ENCODE data around the gene CEP95.
A peak's percentile ranks its signal among the peaks of the same experiment; 100 is the strongest.

CEP95 gene

GRCh38 chr17:64496786-64497564 is 9.8 kb upstream of the CEP95 start, which contains the start of gene POLG2:
POLG2 (minus strand) TSS chr17:64497054; CDS start chr17:64496968, 86 bp downstream.
- H3K9ac ChIP-seq (ENCODE audit: low read length), result peak within 1 kb of the TSS; percentile 63
- H3K4me3 ChIP-seq (ENCODE audit: low read length), result peak within 1 kb of the TSS; percentile 83
- H3K9me3 ChIP-seq (ENCODE audit: control insufficient read depth, low read depth, low read length), result no peaks in the 10 kb centered on the region
- no peaks in the 10 kb centered on the region for H3K27me3 ChIP-seq (ENCODE audit: control insufficient read depth, insufficient read depth, low read length)
- H3K27ac ChIP-seq (ENCODE audit: low read length), result peak within 1 kb of the TSS; percentile 77
- H3K4me1 ChIP-seq (ENCODE audit: control insufficient read depth, low read depth, low read length), result peaks cover 8% of the 10 kb centered on the region
- H3K36me3 ChIP-seq (ENCODE audit: control insufficient read depth, low read depth, low read length), result peaks cover 52% of the 10 kb centered on the region

- Histone ChIP-seq H3K36me3 (ENCODE audit: control insufficient read depth, low read depth, low read length) (peaks cover 54% of the 10 kb centered on the region), H3K4me3 (ENCODE audit: low read length) (peak overlapping the region; percentile 83), H3K27me3 (ENCODE audit: control insufficient read depth, insufficient read depth, low read length) (no peaks in the 10 kb centered on the region), H3K9me3 (ENCODE audit: control insufficient read depth, low read depth, low read length) (no peaks in the 10 kb centered on the region), H3K9ac (ENCODE audit: low read length) (peak overlapping the region; percentile 63), H3K27ac (ENCODE audit: low read length) (no peak overlapping the region), H3K4me1 (ENCODE audit: control insufficient read depth, low read depth, low read length) (peaks cover 8% of the 10 kb centered on the region)
Observed at GRCh38 chr17:64497565-64498035, 9.2 kb upstream of the CEP95 start.

GRCh38 chr17:64498308-64499203 is 8.2 kb upstream of the CEP95 start:
- peak overlapping the region; percentile 63 for H3K9ac ChIP-seq (ENCODE audit: low read length)
- peaks cover 8% of the 10 kb centered on the region for H3K4me1 ChIP-seq (ENCODE audit: control insufficient read depth, low read depth, low read length)
- H3K4me3 ChIP-seq (ENCODE audit: low read length), result peak overlapping the region; percentile 83
- peaks cover 58% of the 10 kb centered on the region for H3K36me3 ChIP-seq (ENCODE audit: control insufficient read depth, low read depth, low read length)
- no peaks in the 10 kb centered on the region for H3K27me3 ChIP-seq (ENCODE audit: control insufficient read depth, insufficient read depth, low read length)
- no peak overlapping the region for H3K27ac ChIP-seq (ENCODE audit: low read length)
- no peaks in the 10 kb centered on the region for H3K9me3 ChIP-seq (ENCODE audit: control insufficient read depth, low read depth, low read length)

- H3K4me3 ChIP-seq (ENCODE audit: low read length), result no peak overlapping the region
- H3K4me1 ChIP-seq (ENCODE audit: control insufficient read depth, low read depth, low read length), result peaks cover 8% of the 10 kb centered on the region
- no peaks in the 10 kb centered on the region for H3K9me3 ChIP-seq (ENCODE audit: control insufficient read depth, low read depth, low read length)
- H3K27ac ChIP-seq (ENCODE audit: low read length), result no peak overlapping the region
- H3K27me3 ChIP-seq (ENCODE audit: control insufficient read depth, insufficient read depth, low read length), result no peaks in the 10 kb centered on the region
- H3K36me3 ChIP-seq (ENCODE audit: control insufficient read depth, low read depth, low read length), result peaks cover 72% of the 10 kb centered on the region
- no peak overlapping the region for H3K9ac ChIP-seq (ENCODE audit: low read length)
Observed at GRCh38 chr17:64499805-64500486, 6.8 kb upstream of the CEP95 start.

- Histone ChIP-seq H3K27ac (ENCODE audit: low read length) (no peak overlapping the region), H3K27me3 (ENCODE audit: control insufficient read depth, insufficient read depth, low read length) (no peaks in the 10 kb centered on the region), H3K36me3 (ENCODE audit: control insufficient read depth, low read depth, low read length) (peaks cover 73% of the 10 kb centered on the region), H3K4me3 (ENCODE audit: low read length) (no peak overlapping the region), H3K4me1 (ENCODE audit: control insufficient read depth, low read depth, low read length) (peaks cover 8% of the 10 kb centered on the region), H3K9ac (ENCODE audit: low read length) (no peak overlapping the region), H3K9me3 (ENCODE audit: control insufficient read depth, low read depth, low read length) (no peaks in the 10 kb centered on the region)
Observed at GRCh38 chr17:64500487-64500859, 6.3 kb upstream of the CEP95 start.

GRCh38 chr17:64500862-64501765 is 5.7 kb upstream of the CEP95 start:
- H3K9me3 ChIP-seq (ENCODE audit: control insufficient read depth, low read depth, low read length), result no peaks in the 10 kb centered on the region
- no peak overlapping the region for H3K27ac ChIP-seq (ENCODE audit: low read length)
- H3K36me3 ChIP-seq (ENCODE audit: control insufficient read depth, low read depth, low read length), result peaks cover 73% of the 10 kb centered on the region
- H3K4me1 ChIP-seq (ENCODE audit: control insufficient read depth, low read depth, low read length), result peaks cover 8% of the 10 kb centered on the region
- H3K4me3 ChIP-seq (ENCODE audit: low read length), result no peak overlapping the region
- H3K27me3 ChIP-seq (ENCODE audit: control insufficient read depth, insufficient read depth, low read length), result no peaks in the 10 kb centered on the region
- no peak overlapping the region for H3K9ac ChIP-seq (ENCODE audit: low read length)

- no peaks in the 10 kb centered on the region for H3K27me3 ChIP-seq (ENCODE audit: control insufficient read depth, insufficient read depth, low read length)
- no peak overlapping the region for H3K27ac ChIP-seq (ENCODE audit: low read length)
- peaks cover 73% of the 10 kb centered on the region for H3K36me3 ChIP-seq (ENCODE audit: control insufficient read depth, low read depth, low read length)
- no peak overlapping the region for H3K9ac ChIP-seq (ENCODE audit: low read length)
- peaks cover 8% of the 10 kb centered on the region for H3K4me1 ChIP-seq (ENCODE audit: control insufficient read depth, low read depth, low read length)
- H3K9me3 ChIP-seq (ENCODE audit: control insufficient read depth, low read depth, low read length), result no peaks in the 10 kb centered on the region
- H3K4me3 ChIP-seq (ENCODE audit: low read length), result no peak overlapping the region
Observed at GRCh38 chr17:64502021-64502420, 4.8 kb upstream of the CEP95 start.

- peaks cover 8% of the 10 kb centered on the region for H3K4me1 ChIP-seq (ENCODE audit: control insufficient read depth, low read depth, low read length)
- H3K9ac ChIP-seq (ENCODE audit: low read length), result no peak overlapping the region
Observed at GRCh38 chr17:64502809-64503208, 4.0 kb upstream of the CEP95 start.

GRCh38 chr17:64503341-64503740 is 3.4 kb upstream of the CEP95 start:
- Histone ChIP-seq H3K9ac (ENCODE audit: low read length) (no peak overlapping the region), H3K36me3 (ENCODE audit: control insufficient read depth, low read depth, low read length) (peaks cover 68% of the 10 kb centered on the region), H3K4me1 (ENCODE audit: control insufficient read depth, low read depth, low read length) (peaks cover 3% of the 10 kb centered on the region), H3K4me3 (ENCODE audit: low read length) (no peak overlapping the region), H3K27me3 (ENCODE audit: control insufficient read depth, insufficient read depth, low read length) (no peaks in the 10 kb centered on the region), H3K9me3 (ENCODE audit: control insufficient read depth, low read depth, low read length) (no peaks in the 10 kb centered on the region), H3K27ac (ENCODE audit: low read length) (no peak overlapping the region)

More at GRCh38 chr17:64502809-64503208, 4.0 kb upstream of the CEP95 start:
- Histone ChIP-seq H3K27ac (ENCODE audit: low read length) (no peak overlapping the region), H3K27me3 (ENCODE audit: control insufficient read depth, insufficient read depth, low read length) (no peaks in the 10 kb centered on the region), H3K36me3 (ENCODE audit: control insufficient read depth, low read depth, low read length) (peaks cover 73% of the 10 kb centered on the region), H3K4me3 (ENCODE audit: low read length) (no peak overlapping the region), H3K9me3 (ENCODE audit: control insufficient read depth, low read depth, low read length) (no peaks in the 10 kb centered on the region)

GRCh38 chr17:64503821-64504768 is 2.7 kb upstream of the CEP95 start:
- H3K4me3 ChIP-seq (ENCODE audit: low read length), result peak overlapping the region; percentile 92
- no peaks in the 10 kb centered on the region for H3K27me3 ChIP-seq (ENCODE audit: control insufficient read depth, insufficient read depth, low read length)
- peak overlapping the region; percentile 100 for H3K9ac ChIP-seq (ENCODE audit: low read length)
- no peaks in the 10 kb centered on the region for H3K4me1 ChIP-seq (ENCODE audit: control insufficient read depth, low read depth, low read length)
- H3K9me3 ChIP-seq (ENCODE audit: control insufficient read depth, low read depth, low read length), result no peaks in the 10 kb centered on the region
- H3K27ac ChIP-seq (ENCODE audit: low read length), result no peak overlapping the region
- peaks cover 63% of the 10 kb centered on the region for H3K36me3 ChIP-seq (ENCODE audit: control insufficient read depth, low read depth, low read length)

All from iPS-18a (cell line).